Karpas-422 (cell line): ENCODE measurements around the gene ALOX15B. TPM values are rescaled to one million over a fixed set of nuclear protein-coding genes. Genes with fewer than 3 reads are reported as not detected.
"Not testable (repeated sequence)": the region's sequence is repeated elsewhere in the genome, so short reads cannot be mapped to it uniquely, and the experiment has no call there.

Experiments
- DNase-seq: peaks from one replicate; pipeline ENCODE4 v3.0.0-alpha.2; 2015
- H2AFZ ChIP-seq: fragments of 200-600 bp; sonication (generic); 2 replicates; pipeline ENCODE4 v1.6.1; 2014; ENCODE audit warnings: antibody characterized with exemption, low read length, mixed read lengths
- H3K27ac ChIP-seq: fragments of 200-600 bp; sonication (generic); 2 replicates; pipeline ENCODE4 v1.5.1; 2014; ENCODE audit warnings: mild to moderate bottlenecking, low read length, moderate library complexity
- H3K27me3 ChIP-seq: fragments of 200-600 bp; sonication (generic); 2 replicates; pipeline ENCODE4 v1.6.1; 2014; ENCODE audit warnings: low read length, mixed read lengths
- H3K36me3 ChIP-seq: fragments of 200-600 bp; sonication (generic); 2 replicates; pipeline ENCODE4 v1.6.1; 2014; ENCODE audit warnings: low read length, mixed read lengths; ENCODE audit not compliant: insufficient read depth
- H3K4me1 ChIP-seq: fragments of 200-600 bp; sonication (generic); 2 replicates; pipeline ENCODE4 v1.6.1; 2014; ENCODE audit warnings: mild to moderate bottlenecking, low read length, mixed read lengths
- H3K4me2 ChIP-seq: fragments of 200-600 bp; sonication (generic); 2 replicates; pipeline ENCODE4 v1.6.1; 2014; ENCODE audit warnings: low read length, low read depth, mild to moderate bottlenecking; ENCODE audit not compliant: poor library complexity, severe bottlenecking
- H3K4me3 ChIP-seq: fragments of 200-600 bp; sonication (generic); 2 replicates; pipeline ENCODE4 v1.5.1; 2014; ENCODE audit warnings: mild to moderate bottlenecking, antibody characterized with exemption, low read length, mixed read lengths
- H3K79me2 ChIP-seq: fragments of 200-600 bp; sonication (generic); 2 replicates; pipeline ENCODE4 v1.6.1; 2014; ENCODE audit warnings: mild to moderate bottlenecking, low read length, mixed read lengths
- H3K9ac ChIP-seq: fragments of 200-600 bp; sonication (generic); 2 replicates; pipeline ENCODE4 v1.6.0; 2014; ENCODE audit warnings: low read length
- H3K9me2 ChIP-seq: fragments of 200-600 bp; sonication (generic), shearing (Covaris generic); replicated peaks from 2 replicates; pipeline ENCODE4 v1.6.0; 2014; ENCODE audit warnings: mild to moderate bottlenecking, low read length, moderate library complexity; ENCODE audit not compliant: insufficient read depth
- H3K9me3 ChIP-seq: fragments of 300-700, 200-600 bp; sonication (generic); 2 replicates; pipeline ENCODE4 v1.6.1; 2014; ENCODE audit warnings: low read length, mixed read lengths
- H4K20me1 ChIP-seq: fragments of 200-600 bp; sonication (generic); 2 replicates; pipeline ENCODE4 v1.6.1; 2014; ENCODE audit warnings: mild to moderate bottlenecking, antibody characterized with exemption, low read length, low read depth; ENCODE audit not compliant: insufficient read depth
- total RNA-seq: library from RNA; depleted of rRNA; stranded (reverse); fragments of >200 nt; shearing (Covaris generic); gene quantifications from 2 replicates; pipeline ENCODE4 v1.2.3, GENCODE V29; 2014; ENCODE audit warnings: low replicate concordance

Gene ALOX15B
- total RNA-seq, 1 experiment from 2014 or later: not detected

- H3K27me3 ChIP-seq, H3K79me2 ChIP-seq, H3K9me2 ChIP-seq, H3K4me3 ChIP-seq, H2AFZ ChIP-seq, H3K4me1 ChIP-seq, H3K4me2 ChIP-seq, H3K9ac ChIP-seq, H4K20me1 ChIP-seq, H3K9me3 ChIP-seq, DNase-seq, H3K27ac ChIP-seq, H3K36me3 ChIP-seq: not testable (repeated sequence)
These were observed 14.7 kb upstream of the ALOX15B start for GRCh38 chr17:8024161-8024560.

GRCh38 chr17:8025176-8025911 is 13.5 kb upstream of the ALOX15B start:
- no peaks in the 10 kb centered on the region for H4K20me1 ChIP-seq
- no peak overlapping the region for H3K4me3 ChIP-seq
- no peak overlapping the region for H2AFZ ChIP-seq

GRCh38 chr17:8029121-8029520 is 9.7 kb upstream of the ALOX15B start:
- Histone ChIP-seq H3K27ac (no peak overlapping the region), H3K36me3 (no peaks in the 10 kb centered on the region), H3K4me1 (no peaks in the 10 kb centered on the region), H3K4me3 (no peak overlapping the region), H4K20me1 (no peaks in the 10 kb centered on the region), H3K9me3 (no peaks in the 10 kb centered on the region), H3K4me2 (no peak overlapping the region), H3K9me2 (no peaks in the 10 kb centered on the region), H3K9ac (no peak overlapping the region), H3K27me3 (peaks cover 5% of the 10 kb centered on the region; the same call in 1 of the 2 replicates), H2AFZ (no peak overlapping the region), H3K79me2 (no peaks in the 10 kb centered on the region)
- DNase-seq: no peak

More at GRCh38 chr17:8025176-8025911, 13.5 kb upstream of the ALOX15B start:
- no peak for DNase-seq
- Histone ChIP-seq H3K9ac (no peak overlapping the region), H3K27me3 (peaks cover 5% of the 10 kb centered on the region; the same call in 1 of the 2 replicates), H3K9me3 (no peaks in the 10 kb centered on the region), H3K27ac (no peak overlapping the region), H3K36me3 (no peaks in the 10 kb centered on the region), H3K9me2 (no peaks in the 10 kb centered on the region), H3K79me2 (no peaks in the 10 kb centered on the region), H3K4me1 (no peaks in the 10 kb centered on the region), H3K4me2 (no peak overlapping the region)

GRCh38 chr17:8031261-8031661 is 7.6 kb upstream of the ALOX15B start:
- H3K9ac ChIP-seq: no peak overlapping the region
- no peak for DNase-seq

GRCh38 chr17:8031950-8032349 is 6.9 kb upstream of the ALOX15B start:
- Histone ChIP-seq H2AFZ (no peak overlapping the region), H3K4me2 (no peak overlapping the region), H3K9ac (no peak overlapping the region), H3K36me3 (no peaks in the 10 kb centered on the region), H4K20me1 (no peaks in the 10 kb centered on the region), H3K79me2 (no peaks in the 10 kb centered on the region), H3K27ac (no peak overlapping the region), H3K4me3 (no peak overlapping the region), H3K27me3 (peaks cover 5% of the 10 kb centered on the region; the same call in 1 of the 2 replicates), H3K9me3 (no peaks in the 10 kb centered on the region), H3K4me1 (no peaks in the 10 kb centered on the region), H3K9me2 (no peaks in the 10 kb centered on the region)
- no peak for DNase-seq

More at GRCh38 chr17:8031261-8031661, 7.6 kb upstream of the ALOX15B start:
- Histone ChIP-seq H2AFZ (no peak overlapping the region), H4K20me1 (no peaks in the 10 kb centered on the region), H3K9me3 (no peaks in the 10 kb centered on the region), H3K4me3 (no peak overlapping the region), H3K27ac (no peak overlapping the region), H3K9me2 (no peaks in the 10 kb centered on the region), H3K36me3 (no peaks in the 10 kb centered on the region), H3K4me1 (no peaks in the 10 kb centered on the region), H3K79me2 (no peaks in the 10 kb centered on the region), H3K27me3 (peaks cover 5% of the 10 kb centered on the region; the same call in 1 of the 2 replicates), H3K4me2 (no peak overlapping the region)

- H3K79me2 ChIP-seq: no peaks in the 10 kb centered on the region
- peaks cover 5% of the 10 kb centered on the region; the same call in 1 of the 2 replicates for H3K27me3 ChIP-seq
- H4K20me1 ChIP-seq: no peaks in the 10 kb centered on the region
- H3K4me3 ChIP-seq: no peak overlapping the region
- H2AFZ ChIP-seq: no peak overlapping the region
- no peak overlapping the region for H3K9ac ChIP-seq
- H3K4me1 ChIP-seq: no peaks in the 10 kb centered on the region
- no peak for DNase-seq
- H3K4me2 ChIP-seq: no peak overlapping the region
- no peaks in the 10 kb centered on the region for H3K9me2 ChIP-seq
- H3K36me3 ChIP-seq: no peaks in the 10 kb centered on the region
- no peaks in the 10 kb centered on the region for H3K9me3 ChIP-seq
- H3K27ac ChIP-seq: no peak overlapping the region
These were observed 6.4 kb upstream of the ALOX15B start for GRCh38 chr17:8032442-8032841.

GRCh38 chr17:8039611-8040168 is 831 bp downstream of the ALOX15B start:
- H3K9me2 ChIP-seq: no peaks in the 10 kb centered on the region
- no peak overlapping the region for H3K27ac ChIP-seq
- H3K4me2 ChIP-seq: no peak overlapping the region
- H2AFZ ChIP-seq: no peak overlapping the region
- no peaks in the 10 kb centered on the region for H3K36me3 ChIP-seq
- no peak overlapping the region for H3K4me3 ChIP-seq
- no peaks in the 10 kb centered on the region for H3K4me1 ChIP-seq
- H4K20me1 ChIP-seq: no peaks in the 10 kb centered on the region
- no peak for DNase-seq
- H3K27me3 ChIP-seq: no peaks in the 10 kb centered on the region
- H3K79me2 ChIP-seq: no peaks in the 10 kb centered on the region
- H3K9me3 ChIP-seq: no peaks in the 10 kb centered on the region
- no peak overlapping the region for H3K9ac ChIP-seq

DNA sequence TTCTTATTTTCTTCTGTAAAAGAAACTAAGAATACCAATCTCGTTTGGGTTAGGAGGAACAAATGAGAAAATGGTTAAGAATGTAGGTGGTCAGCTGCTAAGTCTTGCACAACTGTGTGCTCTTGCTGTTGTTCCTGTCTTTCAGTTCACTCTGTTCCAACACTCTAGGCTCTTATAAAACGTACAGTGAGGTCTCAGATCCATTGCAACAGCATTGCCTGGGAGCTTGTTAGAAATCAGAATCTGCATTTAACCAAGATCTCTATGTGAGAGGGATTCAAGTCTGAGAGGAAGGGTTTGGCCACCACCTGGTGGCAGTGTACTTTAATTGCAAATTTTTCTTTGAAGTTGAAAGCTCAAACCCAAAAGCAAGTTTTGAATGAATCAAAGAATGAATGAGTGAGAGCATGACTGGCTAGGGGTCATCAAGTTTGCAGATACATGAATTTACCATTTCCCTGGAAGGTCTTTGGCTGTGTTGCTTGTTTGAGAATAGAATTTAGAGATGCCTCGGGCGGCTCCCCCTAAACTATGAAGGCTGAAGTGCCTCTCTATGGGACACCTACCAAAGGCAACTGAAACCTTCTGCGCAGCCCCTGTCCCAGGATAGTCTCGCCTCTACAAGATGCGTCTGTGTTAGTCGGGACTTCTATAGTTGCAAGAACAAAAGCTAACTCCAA is 2.5 kb downstream of the ALOX15B start:
- H2AFZ ChIP-seq: no peak overlapping the region

More for the DNA sequence above, 2.5 kb downstream of the ALOX15B start:
- Histone ChIP-seq H3K9ac (no peak overlapping the region), H3K9me2 (no peaks in the 10 kb centered on the region), H3K4me2 (no peak overlapping the region), H3K4me3 (no peak overlapping the region), H4K20me1 (no peaks in the 10 kb centered on the region), H3K9me3 (no peaks in the 10 kb centered on the region), H3K27me3 (no peaks in the 10 kb centered on the region), H3K36me3 (no peaks in the 10 kb centered on the region), H3K4me1 (no peaks in the 10 kb centered on the region), H3K27ac (no peak overlapping the region), H3K79me2 (no peaks in the 10 kb centered on the region)
- peak; percentile 86 for DNase-seq
